ENCODE measurements around the gene PTPRD.

PTPRD gene

DNA sequence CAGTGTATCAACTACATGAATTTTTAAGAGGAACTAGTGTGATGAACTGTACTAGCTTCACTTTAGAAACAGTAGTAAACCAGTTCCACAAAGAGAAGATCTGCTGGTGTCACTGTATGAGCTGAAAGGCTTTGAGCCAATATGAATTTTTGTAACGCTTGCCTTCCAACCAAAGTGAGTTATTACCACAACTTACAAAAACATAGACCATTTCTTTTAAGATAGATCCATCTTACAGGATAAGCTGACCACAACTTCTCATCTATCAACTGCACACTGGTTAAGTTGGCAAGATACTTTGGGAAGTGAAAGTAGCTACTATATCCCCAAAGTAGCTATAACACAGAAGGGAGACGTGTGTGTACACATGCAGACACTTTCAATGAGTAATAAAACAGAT, 1963.6 kb downstream of the PTPRD start (continued):
- TF ChIP-seq, protein P1, sequence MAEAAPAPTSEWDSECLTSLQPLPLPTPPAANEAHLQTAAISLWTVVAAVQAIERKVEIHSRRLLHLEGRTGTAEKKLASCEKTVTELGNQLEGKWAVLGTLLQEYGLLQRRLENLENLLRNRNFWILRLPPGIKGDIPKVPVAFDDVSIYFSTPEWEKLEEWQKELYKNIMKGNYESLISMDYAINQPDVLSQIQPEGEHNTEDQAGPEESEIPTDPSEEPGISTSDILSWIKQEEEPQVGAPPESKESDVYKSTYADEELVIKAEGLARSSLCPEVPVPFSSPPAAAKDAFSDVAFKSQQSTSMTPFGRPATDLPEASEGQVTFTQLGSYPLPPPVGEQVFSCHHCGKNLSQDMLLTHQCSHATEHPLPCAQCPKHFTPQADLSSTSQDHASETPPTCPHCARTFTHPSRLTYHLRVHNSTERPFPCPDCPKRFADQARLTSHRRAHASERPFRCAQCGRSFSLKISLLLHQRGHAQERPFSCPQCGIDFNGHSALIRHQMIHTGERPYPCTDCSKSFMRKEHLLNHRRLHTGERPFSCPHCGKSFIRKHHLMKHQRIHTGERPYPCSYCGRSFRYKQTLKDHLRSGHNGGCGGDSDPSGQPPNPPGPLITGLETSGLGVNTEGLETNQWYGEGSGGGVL (tag by site-specific recombination; IDR thresholded peaks at IDR 0.05) = no peak
- TF ChIP-seq ZNF571 (tag by site-specific recombination; IDR thresholded peaks at IDR 0.05) = no peak
- no peak for TF ChIP-seq SALL2 (tag by site-specific recombination; IDR thresholded peaks at IDR 0.05; ENCODE audit: borderline replicate concordance)
- no peak for TF ChIP-seq ZNF324 (tag by site-specific recombination; IDR thresholded peaks at IDR 0.05)

DNA sequence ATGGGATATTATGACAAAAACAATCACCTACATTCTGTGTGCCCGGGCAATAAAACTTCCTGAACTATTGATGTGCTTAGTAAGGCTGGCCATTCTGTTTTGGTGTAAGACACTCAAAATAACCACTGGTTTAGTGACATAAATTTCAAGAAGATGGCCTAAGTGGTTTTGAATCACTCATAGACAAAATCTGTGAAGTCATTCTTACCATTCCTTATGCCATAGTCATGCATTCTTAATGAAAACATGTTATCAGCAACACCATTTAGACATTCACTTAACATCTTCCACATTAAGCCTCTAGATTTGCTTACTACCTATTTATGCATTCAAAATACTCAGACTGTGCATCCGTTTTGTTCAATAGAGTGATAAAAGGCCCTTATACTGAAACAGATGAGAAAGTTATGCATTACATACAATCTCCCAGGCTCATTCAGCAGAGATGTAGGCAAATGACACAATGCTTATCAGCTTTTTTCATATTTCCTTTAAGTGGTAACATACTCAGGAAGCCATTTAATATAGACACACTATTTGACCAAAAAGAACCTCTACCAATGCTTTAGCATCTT, 1964.4 kb downstream of the PTPRD start:
- no peak for TF ChIP-seq ZFP37 (tag by site-specific recombination; IDR thresholded peaks at IDR 0.05)
- TF ChIP-seq, protein P2, sequence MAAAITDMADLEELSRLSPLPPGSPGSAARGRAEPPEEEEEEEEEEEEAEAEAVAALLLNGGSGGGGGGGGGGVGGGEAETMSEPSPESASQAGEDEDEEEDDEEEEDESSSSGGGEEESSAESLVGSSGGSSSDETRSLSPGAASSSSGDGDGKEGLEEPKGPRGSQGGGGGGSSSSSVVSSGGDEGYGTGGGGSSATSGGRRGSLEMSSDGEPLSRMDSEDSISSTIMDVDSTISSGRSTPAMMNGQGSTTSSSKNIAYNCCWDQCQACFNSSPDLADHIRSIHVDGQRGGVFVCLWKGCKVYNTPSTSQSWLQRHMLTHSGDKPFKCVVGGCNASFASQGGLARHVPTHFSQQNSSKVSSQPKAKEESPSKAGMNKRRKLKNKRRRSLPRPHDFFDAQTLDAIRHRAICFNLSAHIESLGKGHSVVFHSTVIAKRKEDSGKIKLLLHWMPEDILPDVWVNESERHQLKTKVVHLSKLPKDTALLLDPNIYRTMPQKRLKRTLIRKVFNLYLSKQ (tag by site-specific recombination; IDR thresholded peaks at IDR 0.05; ENCODE audit: borderline replicate concordance) = no peak
- TF ChIP-seq ZFP41 (tag by site-specific recombination; IDR thresholded peaks at IDR 0.05; ENCODE audit: borderline replicate concordance) = no peak
- TF ChIP-seq, protein P3, sequence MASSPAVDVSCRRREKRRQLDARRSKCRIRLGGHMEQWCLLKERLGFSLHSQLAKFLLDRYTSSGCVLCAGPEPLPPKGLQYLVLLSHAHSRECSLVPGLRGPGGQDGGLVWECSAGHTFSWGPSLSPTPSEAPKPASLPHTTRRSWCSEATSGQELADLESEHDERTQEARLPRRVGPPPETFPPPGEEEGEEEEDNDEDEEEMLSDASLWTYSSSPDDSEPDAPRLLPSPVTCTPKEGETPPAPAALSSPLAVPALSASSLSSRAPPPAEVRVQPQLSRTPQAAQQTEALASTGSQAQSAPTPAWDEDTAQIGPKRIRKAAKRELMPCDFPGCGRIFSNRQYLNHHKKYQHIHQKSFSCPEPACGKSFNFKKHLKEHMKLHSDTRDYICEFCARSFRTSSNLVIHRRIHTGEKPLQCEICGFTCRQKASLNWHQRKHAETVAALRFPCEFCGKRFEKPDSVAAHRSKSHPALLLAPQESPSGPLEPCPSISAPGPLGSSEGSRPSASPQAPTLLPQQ (tag by site-specific recombination; IDR thresholded peaks at IDR 0.05) = no peak
- H3K4me3 ChIP-seq (ENCODE audit: low read depth, low read length) = no peak overlapping the region
- POLR2A ChIA-PET = no interaction called here
- no peak overlapping the region for H3K27ac ChIP-seq (ENCODE audit: extremely low read depth, low read depth, low read length)
- CTCF ChIA-PET = no interaction called here
- no peaks in the 10 kb centered on the region for H3K4me1 ChIP-seq (ENCODE audit: control insufficient read depth, insufficient read depth, low read length)
- no peaks in the 10 kb centered on the region for H3K36me3 ChIP-seq (ENCODE audit: control insufficient read depth in 2 of 2, insufficient read depth in 1 of 2, low read length in 2 of 2)
- no peaks in the 10 kb centered on the region for H3K9me3 ChIP-seq (ENCODE audit: control insufficient read depth, insufficient read depth, low read depth, low read length)

DNA sequence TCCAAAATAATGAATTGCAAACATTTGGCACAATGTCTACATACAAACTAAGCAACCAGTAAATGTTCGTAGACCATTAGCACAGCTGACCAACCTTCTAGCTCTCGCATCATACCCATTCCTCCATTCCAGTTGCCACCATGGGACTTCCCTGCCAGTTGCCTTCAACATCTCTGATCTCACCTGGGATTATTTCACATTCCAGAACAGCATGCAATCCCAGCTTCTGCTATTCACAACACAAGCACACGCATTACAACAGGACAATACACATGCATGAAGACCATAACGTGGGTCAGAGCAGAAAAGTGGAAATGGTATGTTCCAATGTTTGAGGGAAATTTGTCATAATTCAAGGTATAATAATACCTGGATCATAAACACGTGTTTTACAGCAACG, 1965.0 kb downstream of the PTPRD start:
- POLR2A ChIA-PET = no interaction called here
- H3K4me1 ChIP-seq (ENCODE audit: control insufficient read depth, insufficient read depth, low read length) = no peaks in the 10 kb centered on the region
- no peaks in the 10 kb centered on the region for H3K36me3 ChIP-seq (ENCODE audit: control insufficient read depth in 2 of 2, insufficient read depth in 1 of 2, low read length in 2 of 2)
- H3K27ac ChIP-seq (ENCODE audit: extremely low read depth, low read depth, low read length) = no peak overlapping the region
- no peaks in the 10 kb centered on the region for H3K9me3 ChIP-seq (ENCODE audit: control insufficient read depth, insufficient read depth, low read depth, low read length)
- no peak for TF ChIP-seq HOXA7 (CRISPR knock-in tag; IDR thresholded peaks at IDR 0.05; ENCODE audit: borderline replicate concordance)
- no peak for TF ChIP-seq ZBTB20 (tag by site-specific recombination; IDR thresholded peaks at IDR 0.05)
- no peak for TF ChIP-seq SETDB1 (IDR thresholded peaks at IDR 0.05; ENCODE audit: insufficient read length, low read length)
- no peak overlapping the region for H3K4me3 ChIP-seq (ENCODE audit: low read depth, low read length)
- CTCF ChIA-PET = no interaction called here

DNA sequence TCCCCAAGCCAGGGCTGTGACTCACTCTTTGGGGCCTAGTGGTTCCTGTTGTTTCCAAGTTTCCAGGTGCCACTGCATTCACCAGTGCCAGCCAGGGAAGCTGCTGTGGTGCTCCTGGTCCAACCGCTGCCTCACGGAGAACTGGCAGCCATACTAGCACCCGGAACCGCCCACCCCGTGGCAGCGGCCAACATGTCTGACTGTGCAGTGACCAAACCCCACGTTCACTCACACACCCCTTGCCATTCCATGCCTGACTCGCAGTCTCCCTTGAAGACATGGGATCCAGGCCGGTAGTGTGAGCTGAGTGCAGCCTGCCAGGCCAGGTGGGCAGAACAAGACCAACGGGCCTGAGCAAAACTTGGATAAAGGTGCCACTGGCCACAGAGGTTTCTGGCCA, 1968.2 kb downstream of the PTPRD start:
- H3K4me3 ChIP-seq (ENCODE audit: low read depth, low read length) = no peak overlapping the region
- no peaks in the 10 kb centered on the region for H3K9me3 ChIP-seq (ENCODE audit: control insufficient read depth, insufficient read depth, low read depth, low read length)
- H3K27ac ChIP-seq (ENCODE audit: extremely low read depth, low read depth, low read length) = no peak overlapping the region
- no peaks in the 10 kb centered on the region for H3K36me3 ChIP-seq (ENCODE audit: control insufficient read depth in 2 of 2, insufficient read depth in 1 of 2, low read length in 2 of 2)
- H3K4me1 ChIP-seq (ENCODE audit: control insufficient read depth, insufficient read depth, low read length) = no peaks in the 10 kb centered on the region
- CTCF ChIA-PET = no interaction called here
- POLR2A ChIA-PET = no interaction called here
- no peak for TF ChIP-seq ZNF530 (tag by site-specific recombination; IDR thresholded peaks at IDR 0.05; ENCODE audit: low read depth)
- TF ChIP-seq ZNF654 (tag by site-specific recombination; IDR thresholded peaks at IDR 0.05; ENCODE audit: low read depth) = no peak
- TF ChIP-seq, protein P4, sequence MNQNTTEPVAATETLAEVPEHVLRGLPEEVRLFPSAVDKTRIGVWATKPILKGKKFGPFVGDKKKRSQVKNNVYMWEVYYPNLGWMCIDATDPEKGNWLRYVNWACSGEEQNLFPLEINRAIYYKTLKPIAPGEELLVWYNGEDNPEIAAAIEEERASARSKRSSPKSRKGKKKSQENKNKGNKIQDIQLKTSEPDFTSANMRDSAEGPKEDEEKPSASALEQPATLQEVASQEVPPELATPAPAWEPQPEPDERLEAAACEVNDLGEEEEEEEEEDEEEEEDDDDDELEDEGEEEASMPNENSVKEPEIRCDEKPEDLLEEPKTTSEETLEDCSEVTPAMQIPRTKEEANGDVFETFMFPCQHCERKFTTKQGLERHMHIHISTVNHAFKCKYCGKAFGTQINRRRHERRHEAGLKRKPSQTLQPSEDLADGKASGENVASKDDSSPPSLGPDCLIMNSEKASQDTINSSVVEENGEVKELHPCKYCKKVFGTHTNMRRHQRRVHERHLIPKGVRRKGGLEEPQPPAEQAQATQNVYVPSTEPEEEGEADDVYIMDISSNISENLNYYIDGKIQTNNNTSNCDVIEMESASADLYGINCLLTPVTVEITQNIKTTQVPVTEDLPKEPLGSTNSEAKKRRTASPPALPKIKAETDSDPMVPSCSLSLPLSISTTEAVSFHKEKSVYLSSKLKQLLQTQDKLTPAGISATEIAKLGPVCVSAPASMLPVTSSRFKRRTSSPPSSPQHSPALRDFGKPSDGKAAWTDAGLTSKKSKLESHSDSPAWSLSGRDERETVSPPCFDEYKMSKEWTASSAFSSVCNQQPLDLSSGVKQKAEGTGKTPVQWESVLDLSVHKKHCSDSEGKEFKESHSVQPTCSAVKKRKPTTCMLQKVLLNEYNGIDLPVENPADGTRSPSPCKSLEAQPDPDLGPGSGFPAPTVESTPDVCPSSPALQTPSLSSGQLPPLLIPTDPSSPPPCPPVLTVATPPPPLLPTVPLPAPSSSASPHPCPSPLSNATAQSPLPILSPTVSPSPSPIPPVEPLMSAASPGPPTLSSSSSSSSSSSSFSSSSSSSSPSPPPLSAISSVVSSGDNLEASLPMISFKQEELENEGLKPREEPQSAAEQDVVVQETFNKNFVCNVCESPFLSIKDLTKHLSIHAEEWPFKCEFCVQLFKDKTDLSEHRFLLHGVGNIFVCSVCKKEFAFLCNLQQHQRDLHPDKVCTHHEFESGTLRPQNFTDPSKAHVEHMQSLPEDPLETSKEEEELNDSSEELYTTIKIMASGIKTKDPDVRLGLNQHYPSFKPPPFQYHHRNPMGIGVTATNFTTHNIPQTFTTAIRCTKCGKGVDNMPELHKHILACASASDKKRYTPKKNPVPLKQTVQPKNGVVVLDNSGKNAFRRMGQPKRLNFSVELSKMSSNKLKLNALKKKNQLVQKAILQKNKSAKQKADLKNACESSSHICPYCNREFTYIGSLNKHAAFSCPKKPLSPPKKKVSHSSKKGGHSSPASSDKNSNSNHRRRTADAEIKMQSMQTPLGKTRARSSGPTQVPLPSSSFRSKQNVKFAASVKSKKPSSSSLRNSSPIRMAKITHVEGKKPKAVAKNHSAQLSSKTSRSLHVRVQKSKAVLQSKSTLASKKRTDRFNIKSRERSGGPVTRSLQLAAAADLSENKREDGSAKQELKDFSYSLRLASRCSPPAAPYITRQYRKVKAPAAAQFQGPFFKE (tag by site-specific recombination; IDR thresholded peaks at IDR 0.05; ENCODE audit: borderline replicate concordance) = no peak
- TF ChIP-seq ZSCAN16 (tag by site-specific recombination; IDR thresholded peaks at IDR 0.05) = no peak
- no peak for TF ChIP-seq ZBTB7A (tag by site-specific recombination; IDR thresholded peaks at IDR 0.05; ENCODE audit: low read depth)
- TF ChIP-seq ZNF423 (tag by site-specific recombination; IDR thresholded peaks at IDR 0.05) = no peak
- TF ChIP-seq TCF7L2 (IDR thresholded peaks at IDR 0.05; ENCODE audit: borderline replicate concordance, low read depth, low read length) = no peak
- TF ChIP-seq ZNF555 (tag by site-specific recombination; conservative IDR thresholded peaks at IDR 0.05) = no peak
